ENCODE measurements around the gene TMEM156.
A peak's percentile ranks its signal among the peaks of the same experiment; 100 is the strongest.

The TMEM156 gene

GRCh38 chr4:39032218-39033085 lies at the start of gene TMEM156:
Gene TMEM156 (minus strand): TSS chr4:39032409. CDS start chr4:39032313, 96 bp downstream.
- peak within 1 kb of the TSS; percentile 97 for H3K27ac ChIP-seq (ENCODE audit: low read length)
- H4K20me1 ChIP-seq (ENCODE audit: insufficient read depth, low read length): no peaks in the 10 kb centered on the region
- H3K9ac ChIP-seq (ENCODE audit: low read length): peak within 1 kb of the TSS; percentile 96
- H2AFZ ChIP-seq (ENCODE audit: low read depth, low read length): no peak within 1 kb of the TSS
- TF ChIP-seq EZH2phosphoT487 (IDR thresholded peaks at IDR 0.05; ENCODE audit: low read depth) (no peak), CTCF (IDR thresholded peaks at IDR 0.05; ENCODE audit: low read depth, low read length) (no peak)
- peaks cover 45% of the 10 kb centered on the region for H3K79me2 ChIP-seq (ENCODE audit: low read length)
- H3K4me3 ChIP-seq (ENCODE audit: low read length): peak within 1 kb of the TSS; percentile 83
- H3K4me1 ChIP-seq (ENCODE audit: low read length): peaks cover 37% of the 10 kb centered on the region
- peak within 1 kb of the TSS; percentile 79 for H3K4me2 ChIP-seq (ENCODE audit: low read length)
- H3K27me3 ChIP-seq (ENCODE audit: low read depth, low read length): no peaks in the 10 kb centered on the region
- no peaks in the 10 kb centered on the region for H3K9me3 ChIP-seq (ENCODE audit: insufficient read depth, low read length)
- H3K36me3 ChIP-seq (replicated peaks; ENCODE audit: low read depth, low read length): peaks cover 10% of the 10 kb centered on the region

- Histone ChIP-seq H2AFZ (ENCODE audit: low read depth, low read length) (no peak overlapping the region), H3K4me3 (ENCODE audit: low read length) (no peak overlapping the region), H3K27me3 (ENCODE audit: low read depth, low read length) (no peaks in the 10 kb centered on the region), H3K4me2 (ENCODE audit: low read length) (no peak overlapping the region), H3K4me1 (ENCODE audit: low read length) (no peaks in the 10 kb centered on the region), H4K20me1 (ENCODE audit: insufficient read depth, low read length) (no peaks in the 10 kb centered on the region), H3K27ac (ENCODE audit: low read length) (no peak overlapping the region), H3K9ac (ENCODE audit: low read length) (no peak overlapping the region), H3K9me3 (ENCODE audit: insufficient read depth, low read length) (no peaks in the 10 kb centered on the region), H3K36me3 (replicated peaks; ENCODE audit: low read depth, low read length) (peaks cover 19% of the 10 kb centered on the region), H3K79me2 (ENCODE audit: low read length) (peaks cover 10% of the 10 kb centered on the region; the same call in 1 of the 2 replicates)
- no peak for TF ChIP-seq CTCF (IDR thresholded peaks at IDR 0.05; ENCODE audit: low read depth, low read length)
- TF ChIP-seq EZH2phosphoT487 (IDR thresholded peaks at IDR 0.05; ENCODE audit: low read depth): no peak
These were observed 46.6 kb upstream of the TMEM156 start for GRCh38 chr4:39078829-39079228.

GRCh38 chr4:39068907-39069306 lies 36.7 kb upstream of the TMEM156 start:
- TF ChIP-seq EZH2phosphoT487 (IDR thresholded peaks at IDR 0.05; ENCODE audit: low read depth): no peak
- TF ChIP-seq CTCF (IDR thresholded peaks at IDR 0.05; ENCODE audit: low read depth, low read length): no peak
- no peaks in the 10 kb centered on the region for H3K4me1 ChIP-seq (ENCODE audit: low read length)
- no peak overlapping the region for H3K9ac ChIP-seq (ENCODE audit: low read length)
- H3K9me3 ChIP-seq (ENCODE audit: insufficient read depth, low read length): no peaks in the 10 kb centered on the region
- H3K36me3 ChIP-seq (replicated peaks; ENCODE audit: low read depth, low read length): peaks cover 3% of the 10 kb centered on the region
- H3K4me3 ChIP-seq (ENCODE audit: low read length): no peak overlapping the region
- no peak overlapping the region for H3K27ac ChIP-seq (ENCODE audit: low read length)
- no peak overlapping the region for H3K4me2 ChIP-seq (ENCODE audit: low read length)
- peaks cover 42% of the 10 kb centered on the region for H3K79me2 ChIP-seq (ENCODE audit: low read length)
- no peak overlapping the region for H2AFZ ChIP-seq (ENCODE audit: low read depth, low read length)
- 0 out of 2 replicates have a peak, but pooled peaks cover 13% of the 10 kb centered on the region for H4K20me1 ChIP-seq (ENCODE audit: insufficient read depth, low read length)
- no peaks in the 10 kb centered on the region for H3K27me3 ChIP-seq (ENCODE audit: low read depth, low read length)

GRCh38 chr4:39067451-39067850 lies 35.2 kb upstream of the TMEM156 start:
- H3K27ac ChIP-seq (ENCODE audit: low read length): no peak overlapping the region
- H3K4me1 ChIP-seq (ENCODE audit: low read length): peaks cover 3% of the 10 kb centered on the region; the same call in 1 of the 2 replicates
- H3K27me3 ChIP-seq (ENCODE audit: low read depth, low read length): no peaks in the 10 kb centered on the region
- no peak overlapping the region for H2AFZ ChIP-seq (ENCODE audit: low read depth, low read length)
- H4K20me1 ChIP-seq (ENCODE audit: insufficient read depth, low read length): 0 out of 2 replicates have a peak, but pooled peaks cover 13% of the 10 kb centered on the region
- no peak overlapping the region for H3K9ac ChIP-seq (ENCODE audit: low read length)
- TF ChIP-seq EZH2phosphoT487 (IDR thresholded peaks at IDR 0.05; ENCODE audit: low read depth) (no peak), CTCF (IDR thresholded peaks at IDR 0.05; ENCODE audit: low read depth, low read length) (no peak)
- no peak overlapping the region for H3K4me3 ChIP-seq (ENCODE audit: low read length)
- H3K4me2 ChIP-seq (ENCODE audit: low read length): no peak overlapping the region
- peaks cover 3% of the 10 kb centered on the region for H3K36me3 ChIP-seq (replicated peaks; ENCODE audit: low read depth, low read length)
- H3K9me3 ChIP-seq (ENCODE audit: insufficient read depth, low read length): no peaks in the 10 kb centered on the region
- peaks cover 49% of the 10 kb centered on the region for H3K79me2 ChIP-seq (ENCODE audit: low read length)
